ENCODE measurements around the gene SRP9. TPM values are rescaled to one million over a fixed set of nuclear protein-coding genes. Genes with fewer than 3 reads are reported as not detected.

SRP9 gene
- polyA plus RNA-seq, 1 of the 3 experiments (the other 2 are of a cell fraction): 156 TPM

DNA sequence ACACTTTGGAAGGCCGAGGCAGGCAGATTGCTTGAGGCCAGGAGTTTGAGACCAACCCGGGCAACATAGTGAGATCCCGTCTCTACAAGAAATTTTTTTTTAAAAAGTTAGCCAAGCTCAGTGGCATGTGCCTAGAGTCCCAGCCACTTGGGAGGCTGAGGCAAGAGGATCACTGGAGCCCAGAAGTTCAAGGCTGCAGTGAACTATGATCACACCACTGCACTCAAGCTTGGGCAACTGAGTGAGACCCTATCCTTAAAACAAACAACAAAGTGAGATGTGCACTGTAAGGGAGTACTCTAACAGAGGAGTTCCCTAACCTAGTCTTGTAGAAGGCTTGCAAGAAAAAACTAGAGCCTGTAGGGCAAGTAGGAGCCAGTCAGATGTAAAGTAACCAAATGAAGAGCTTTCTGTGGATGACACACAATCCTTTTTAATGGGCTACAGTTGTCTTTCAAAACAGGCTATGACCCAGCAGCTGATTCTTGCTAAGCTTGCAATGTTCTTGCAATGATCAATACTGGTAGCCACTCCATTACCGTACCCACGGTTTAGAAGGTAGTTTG, 38.0 kb upstream of the SRP9 start (continued):
- TF ChIP-seq, protein P1, sequence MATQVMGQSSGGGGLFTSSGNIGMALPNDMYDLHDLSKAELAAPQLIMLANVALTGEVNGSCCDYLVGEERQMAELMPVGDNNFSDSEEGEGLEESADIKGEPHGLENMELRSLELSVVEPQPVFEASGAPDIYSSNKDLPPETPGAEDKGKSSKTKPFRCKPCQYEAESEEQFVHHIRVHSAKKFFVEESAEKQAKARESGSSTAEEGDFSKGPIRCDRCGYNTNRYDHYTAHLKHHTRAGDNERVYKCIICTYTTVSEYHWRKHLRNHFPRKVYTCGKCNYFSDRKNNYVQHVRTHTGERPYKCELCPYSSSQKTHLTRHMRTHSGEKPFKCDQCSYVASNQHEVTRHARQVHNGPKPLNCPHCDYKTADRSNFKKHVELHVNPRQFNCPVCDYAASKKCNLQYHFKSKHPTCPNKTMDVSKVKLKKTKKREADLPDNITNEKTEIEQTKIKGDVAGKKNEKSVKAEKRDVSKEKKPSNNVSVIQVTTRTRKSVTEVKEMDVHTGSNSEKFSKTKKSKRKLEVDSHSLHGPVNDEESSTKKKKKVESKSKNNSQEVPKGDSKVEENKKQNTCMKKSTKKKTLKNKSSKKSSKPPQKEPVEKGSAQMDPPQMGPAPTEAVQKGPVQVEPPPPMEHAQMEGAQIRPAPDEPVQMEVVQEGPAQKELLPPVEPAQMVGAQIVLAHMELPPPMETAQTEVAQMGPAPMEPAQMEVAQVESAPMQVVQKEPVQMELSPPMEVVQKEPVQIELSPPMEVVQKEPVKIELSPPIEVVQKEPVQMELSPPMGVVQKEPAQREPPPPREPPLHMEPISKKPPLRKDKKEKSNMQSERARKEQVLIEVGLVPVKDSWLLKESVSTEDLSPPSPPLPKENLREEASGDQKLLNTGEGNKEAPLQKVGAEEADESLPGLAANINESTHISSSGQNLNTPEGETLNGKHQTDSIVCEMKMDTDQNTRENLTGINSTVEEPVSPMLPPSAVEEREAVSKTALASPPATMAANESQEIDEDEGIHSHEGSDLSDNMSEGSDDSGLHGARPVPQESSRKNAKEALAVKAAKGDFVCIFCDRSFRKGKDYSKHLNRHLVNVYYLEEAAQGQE (IDR thresholded peaks at IDR 0.05; ENCODE audit: low read depth, low read length): no peak
- no peak for TF ChIP-seq EZH2phosphoT487 (IDR thresholded peaks at IDR 0.05; ENCODE audit: borderline replicate concordance, low read depth)
- TF ChIP-seq SIN3A (IDR thresholded peaks at IDR 0.05; ENCODE audit: borderline replicate concordance, low read depth, low read length): no peak
- no peak for TF ChIP-seq JUND (IDR thresholded peaks at IDR 0.05)
- no peak for TF ChIP-seq RFX5 (IDR thresholded peaks at IDR 0.05; ENCODE audit: low read length)
- TF ChIP-seq GABPA (IDR thresholded peaks at IDR 0.05; ENCODE audit: low read depth): no peak
- TF ChIP-seq, protein P2, sequence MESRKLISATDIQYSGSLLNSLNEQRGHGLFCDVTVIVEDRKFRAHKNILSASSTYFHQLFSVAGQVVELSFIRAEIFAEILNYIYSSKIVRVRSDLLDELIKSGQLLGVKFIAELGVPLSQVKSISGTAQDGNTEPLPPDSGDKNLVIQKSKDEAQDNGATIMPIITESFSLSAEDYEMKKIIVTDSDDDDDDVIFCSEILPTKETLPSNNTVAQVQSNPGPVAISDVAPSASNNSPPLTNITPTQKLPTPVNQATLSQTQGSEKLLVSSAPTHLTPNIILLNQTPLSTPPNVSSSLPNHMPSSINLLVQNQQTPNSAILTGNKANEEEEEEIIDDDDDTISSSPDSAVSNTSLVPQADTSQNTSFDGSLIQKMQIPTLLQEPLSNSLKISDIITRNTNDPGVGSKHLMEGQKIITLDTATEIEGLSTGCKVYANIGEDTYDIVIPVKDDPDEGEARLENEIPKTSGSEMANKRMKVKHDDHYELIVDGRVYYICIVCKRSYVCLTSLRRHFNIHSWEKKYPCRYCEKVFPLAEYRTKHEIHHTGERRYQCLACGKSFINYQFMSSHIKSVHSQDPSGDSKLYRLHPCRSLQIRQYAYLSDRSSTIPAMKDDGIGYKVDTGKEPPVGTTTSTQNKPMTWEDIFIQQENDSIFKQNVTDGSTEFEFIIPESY (IDR thresholded peaks at IDR 0.05; ENCODE audit: borderline replicate concordance, low read depth): no peak
- no peak for TF ChIP-seq FOXJ3 (CRISPR knock-in tag; IDR thresholded peaks at IDR 0.05)
- TF ChIP-seq RXRA (IDR thresholded peaks at IDR 0.05; ENCODE audit: borderline replicate concordance, low read depth): no peak
- TF ChIP-seq, protein P3, sequence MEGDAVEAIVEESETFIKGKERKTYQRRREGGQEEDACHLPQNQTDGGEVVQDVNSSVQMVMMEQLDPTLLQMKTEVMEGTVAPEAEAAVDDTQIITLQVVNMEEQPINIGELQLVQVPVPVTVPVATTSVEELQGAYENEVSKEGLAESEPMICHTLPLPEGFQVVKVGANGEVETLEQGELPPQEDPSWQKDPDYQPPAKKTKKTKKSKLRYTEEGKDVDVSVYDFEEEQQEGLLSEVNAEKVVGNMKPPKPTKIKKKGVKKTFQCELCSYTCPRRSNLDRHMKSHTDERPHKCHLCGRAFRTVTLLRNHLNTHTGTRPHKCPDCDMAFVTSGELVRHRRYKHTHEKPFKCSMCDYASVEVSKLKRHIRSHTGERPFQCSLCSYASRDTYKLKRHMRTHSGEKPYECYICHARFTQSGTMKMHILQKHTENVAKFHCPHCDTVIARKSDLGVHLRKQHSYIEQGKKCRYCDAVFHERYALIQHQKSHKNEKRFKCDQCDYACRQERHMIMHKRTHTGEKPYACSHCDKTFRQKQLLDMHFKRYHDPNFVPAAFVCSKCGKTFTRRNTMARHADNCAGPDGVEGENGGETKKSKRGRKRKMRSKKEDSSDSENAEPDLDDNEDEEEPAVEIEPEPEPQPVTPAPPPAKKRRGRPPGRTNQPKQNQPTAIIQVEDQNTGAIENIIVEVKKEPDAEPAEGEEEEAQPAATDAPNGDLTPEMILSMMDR (IDR thresholded peaks at IDR 0.05): no peak
- TF ChIP-seq CHD2 (IDR thresholded peaks at IDR 0.05; ENCODE audit: low read length, partially characterized antibody): no peak
- TF ChIP-seq SMC3 (IDR thresholded peaks at IDR 0.05; ENCODE audit: low read depth, low read length): no peak

DNA sequence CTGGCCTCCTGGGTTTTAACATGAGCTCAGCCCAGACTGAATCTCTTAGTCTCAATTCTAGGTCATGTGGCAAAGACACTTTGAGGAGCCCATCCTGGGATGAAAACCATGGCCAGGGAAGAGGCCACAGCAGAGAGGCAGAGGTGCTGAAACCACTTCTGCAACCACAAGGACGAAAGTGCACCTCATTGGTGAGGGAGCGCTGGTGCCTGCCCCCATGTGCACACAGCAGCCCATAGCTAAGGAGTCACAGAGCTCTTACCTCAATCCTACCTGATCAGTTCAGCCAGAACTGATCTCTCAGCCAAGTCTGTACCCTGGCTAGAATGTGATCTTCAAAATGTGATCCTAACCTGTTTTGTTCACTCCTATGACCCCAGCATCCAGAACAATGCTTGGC, 32.9 kb upstream of the SRP9 start:
- no peak for DNase-seq
- Histone ChIP-seq H4K20me1 (ENCODE audit: insufficient read depth) (no peaks in the 10 kb centered on the region), H3K9ac (no peak overlapping the region), H3K4me1 (ENCODE audit: control insufficient read depth in 1 of 2, insufficient read depth in 2 of 2, low read depth in 1 of 2, low read length in 1 of 2) (peaks cover 3 to 19% of the 10 kb centered on the region in 2 experiments; a peak in 3 of 4 replicates), H2AFZ (ENCODE audit: low read depth) (no peak overlapping the region), H3K27ac (ENCODE audit: low read depth in 2 of 2, low read length in 1 of 2) (peak overlapping the region; percentile 12 to 26; a peak in 2 of 4 replicates), H3K9me3 (no peaks in the 10 kb centered on the region), H3K4me3 (ENCODE audit: low read depth in 2 of 2, low read length in 1 of 2) (no peak overlapping the region), H3K79me2 (ENCODE audit: insufficient read depth) (no peaks in the 10 kb centered on the region), H3K36me3 (replicated peaks in 1 of 2; ENCODE audit: control insufficient read depth in 1 of 2, insufficient read depth in 2 of 2, low read length in 1 of 2) (no peaks in the 10 kb centered on the region), H3K4me2 (no peak overlapping the region), H3F3A (replicated peaks; ENCODE audit: insufficient read depth) (peaks cover 20% of the 10 kb centered on the region), H3K27me3 (ENCODE audit: insufficient read depth) (no peaks in the 10 kb centered on the region), H3K9me2 (no peaks in the 10 kb centered on the region)
- 100% methylated on average over 1 of the region's 2 CpGs for WGBS (ENCODE audit: low lambda C conversion rate)
- CTCF ChIA-PET: interaction anchor here (1.7 to 3.0 kb wide), 2 partner anchors 28 to 270 kb away, joined by 6 to 9 read pairs; no protein-coding TSS in a partner anchor
- POLR2A ChIA-PET: no interaction called here
- no peak for TF ChIP-seq TEAD4 (IDR thresholded peaks at IDR 0.05; ENCODE audit: borderline replicate concordance, insufficient read depth)
- no peak for TF ChIP-seq FOSL2 (IDR thresholded peaks at IDR 0.05; ENCODE audit: borderline replicate concordance, low read depth)
- no peak for TF ChIP-seq EZH2phosphoT487 (IDR thresholded peaks at IDR 0.05; ENCODE audit: borderline replicate concordance, low read depth)
- TF ChIP-seq CHD2 (IDR thresholded peaks at IDR 0.05; ENCODE audit: low read length, partially characterized antibody): no peak
- TF ChIP-seq ELF1 (IDR thresholded peaks at IDR 0.05): no peak
- TF ChIP-seq TCF12 (IDR thresholded peaks at IDR 0.05): no peak
- TF ChIP-seq, protein P3 (IDR thresholded peaks at IDR 0.05): no peak
- no peak for TF ChIP-seq RAD21 (IDR thresholded peaks at IDR 0.05; ENCODE audit: low read length)
- TF ChIP-seq, protein P2 (IDR thresholded peaks at IDR 0.05; ENCODE audit: borderline replicate concordance, low read depth): no peak
- TF ChIP-seq NRF1 (IDR thresholded peaks at IDR 0.05; ENCODE audit: low read depth, low read length): no peak

Data from SK-N-SH (cell line).